Stimulated activated CD4-positive, alpha-beta T cell treated with anti-CD3 and anti-CD28 coated beads, Interleukin-4, amount 100 ng/mL, for 1 hour (primary cell): ENCODE data around the gene C19orf25.

Experiments used
- DNase-seq: peaks from one replicate; pipeline ENCODE4 v3.0.0-alpha.2; 2020

The C19orf25 gene

GRCh38 chr19:1460033-1460995 is 18.7 kb downstream of the C19orf25 start:
- no peak for DNase-seq

GRCh38 chr19:1459479-1459878 is 19.5 kb downstream of the C19orf25 start:
- no peak for DNase-seq

DNA sequence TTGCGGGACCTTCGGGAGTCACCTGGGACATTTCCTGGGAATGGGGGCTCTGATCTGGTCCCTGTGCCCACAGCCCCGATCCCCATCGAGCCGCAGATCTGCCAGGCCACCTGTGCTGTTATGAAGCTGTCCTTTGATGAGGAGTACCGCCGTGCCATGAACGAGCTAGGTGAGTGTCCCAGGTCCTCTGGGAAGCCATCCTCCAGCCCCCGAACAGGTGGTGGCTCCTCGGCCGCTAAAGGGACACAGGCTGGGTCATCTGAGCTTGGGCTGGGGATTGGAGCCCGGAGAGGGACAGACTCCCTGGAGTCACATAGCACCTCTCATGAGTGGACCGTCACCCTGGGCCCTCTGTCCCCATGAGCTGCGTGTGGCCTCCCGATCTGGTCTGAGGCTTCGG is 21.1 kb downstream of the C19orf25 start:
- no peak for DNase-seq

DNA sequence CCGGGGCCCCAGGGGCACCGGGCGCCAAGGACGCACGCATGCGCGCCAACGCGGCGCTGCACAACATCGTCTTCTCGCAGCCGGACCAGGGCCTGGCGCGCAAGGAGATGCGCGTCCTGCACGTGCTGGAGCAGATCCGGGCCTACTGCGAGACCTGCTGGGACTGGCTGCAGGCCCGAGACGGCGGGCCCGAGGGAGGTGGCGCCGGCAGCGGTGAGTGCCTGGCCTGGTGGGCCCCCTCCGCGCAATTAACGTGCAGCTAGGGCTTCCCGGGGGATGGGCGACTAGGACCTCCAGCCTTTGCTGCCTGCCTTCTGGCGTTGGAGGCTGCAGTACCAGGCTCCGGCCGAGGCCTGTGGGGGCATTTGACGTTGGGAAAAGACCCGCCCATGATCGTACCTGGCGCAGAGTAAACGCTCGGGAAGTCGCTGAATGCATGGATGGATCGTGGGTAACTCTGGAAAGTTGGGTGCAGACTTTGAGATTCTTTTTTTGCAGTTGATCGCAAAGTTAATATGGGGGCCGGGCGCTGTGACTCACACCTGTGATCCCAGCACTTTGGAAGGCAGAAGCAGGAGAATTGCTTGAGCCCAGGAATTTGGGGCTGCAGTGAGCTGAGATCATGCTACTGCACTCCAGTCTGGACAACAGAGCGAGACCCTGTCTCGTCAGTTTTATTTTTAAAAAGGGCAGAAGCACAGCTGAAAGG is 21.8 kb downstream of the C19orf25 start:
- no peak for DNase-seq

DNA sequence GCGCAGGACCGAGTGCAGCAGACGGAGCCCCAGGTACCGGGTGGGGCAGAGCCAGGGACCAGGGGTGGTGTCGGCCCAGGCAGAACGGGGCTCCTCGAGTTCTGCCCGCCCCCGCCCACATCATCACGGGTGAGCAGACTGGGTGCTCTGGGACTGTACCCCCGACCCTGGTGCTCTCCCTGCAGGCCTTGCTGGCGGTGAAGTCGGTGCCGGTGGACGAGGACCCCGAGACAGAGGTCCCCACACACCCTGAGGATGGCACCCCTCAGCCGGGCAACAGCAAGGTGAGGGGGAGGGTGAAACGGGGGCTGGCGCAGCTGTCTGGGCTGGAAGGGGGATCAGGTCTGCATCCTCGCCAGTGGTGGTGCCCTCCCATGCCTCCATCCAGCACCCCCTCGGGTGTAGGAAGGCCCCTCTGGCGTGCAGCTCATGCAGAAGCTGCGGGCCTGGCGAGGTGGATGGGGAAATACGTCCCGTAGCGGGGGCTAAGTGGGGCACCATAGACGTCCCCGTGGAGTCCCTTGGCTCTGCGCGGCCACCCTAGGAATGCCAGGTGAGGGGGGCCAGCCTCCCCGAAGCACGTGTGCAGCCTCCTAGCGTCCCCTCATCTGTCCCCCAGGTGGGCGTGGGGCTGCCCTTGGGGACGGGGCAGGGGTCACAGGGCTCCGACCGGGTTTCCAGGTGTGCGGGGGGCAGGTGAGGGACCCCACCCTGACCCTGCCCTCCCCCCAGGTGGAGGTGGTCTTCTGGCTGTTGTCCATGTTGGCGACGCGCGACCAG is 22.7 kb downstream of the C19orf25 start:
- no peak for DNase-seq

GRCh38 chr19:1455336-1456120 is 23.5 kb downstream of the C19orf25 start:
- DNase-seq, result peak; percentile 50

GRCh38 chr19:1455002-1455335 is 24.0 kb downstream of the C19orf25 start:
- no peak for DNase-seq

DNA sequence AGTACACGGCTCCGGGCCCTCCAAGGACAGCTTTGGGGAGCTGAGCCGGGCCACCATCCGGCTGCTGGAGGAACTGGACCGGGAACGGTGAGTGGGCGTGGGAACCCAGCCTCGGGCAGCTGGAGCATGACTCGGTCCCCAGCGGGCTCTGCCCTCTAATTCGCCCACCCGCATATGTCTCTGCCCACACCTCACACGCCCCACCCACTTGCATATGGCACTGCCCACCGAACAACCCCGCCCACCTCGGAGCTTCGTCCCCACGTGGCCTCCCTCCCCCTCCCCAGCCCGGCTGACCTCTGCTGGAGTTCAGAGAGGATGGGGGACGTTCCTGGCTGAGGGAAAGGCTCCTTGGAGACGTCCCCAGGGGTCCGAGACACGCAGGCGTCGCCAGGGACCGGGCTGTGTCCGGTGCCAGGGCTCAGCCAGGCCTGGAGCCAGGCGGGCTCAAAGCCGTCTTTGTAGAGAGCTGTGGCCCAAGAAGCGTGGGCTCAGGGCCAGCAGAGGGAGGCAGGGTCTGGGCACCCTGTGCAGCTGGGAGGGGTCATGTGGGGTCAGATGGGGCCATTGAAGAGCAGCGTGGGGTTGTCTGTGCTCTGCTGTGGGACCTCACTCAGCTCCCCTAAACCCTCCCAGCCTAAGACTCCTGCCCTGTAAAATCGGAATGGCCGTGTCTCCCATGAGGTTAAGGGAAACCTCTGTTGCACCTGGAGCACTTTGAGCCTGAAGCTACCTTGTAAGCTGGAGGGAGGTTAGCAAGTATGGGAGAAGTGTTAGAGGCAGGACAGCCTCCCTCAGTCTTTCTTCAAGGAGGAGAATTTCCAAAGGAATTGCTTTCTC is 25.3 kb downstream of the C19orf25 start:
- no peak for DNase-seq

DNA sequence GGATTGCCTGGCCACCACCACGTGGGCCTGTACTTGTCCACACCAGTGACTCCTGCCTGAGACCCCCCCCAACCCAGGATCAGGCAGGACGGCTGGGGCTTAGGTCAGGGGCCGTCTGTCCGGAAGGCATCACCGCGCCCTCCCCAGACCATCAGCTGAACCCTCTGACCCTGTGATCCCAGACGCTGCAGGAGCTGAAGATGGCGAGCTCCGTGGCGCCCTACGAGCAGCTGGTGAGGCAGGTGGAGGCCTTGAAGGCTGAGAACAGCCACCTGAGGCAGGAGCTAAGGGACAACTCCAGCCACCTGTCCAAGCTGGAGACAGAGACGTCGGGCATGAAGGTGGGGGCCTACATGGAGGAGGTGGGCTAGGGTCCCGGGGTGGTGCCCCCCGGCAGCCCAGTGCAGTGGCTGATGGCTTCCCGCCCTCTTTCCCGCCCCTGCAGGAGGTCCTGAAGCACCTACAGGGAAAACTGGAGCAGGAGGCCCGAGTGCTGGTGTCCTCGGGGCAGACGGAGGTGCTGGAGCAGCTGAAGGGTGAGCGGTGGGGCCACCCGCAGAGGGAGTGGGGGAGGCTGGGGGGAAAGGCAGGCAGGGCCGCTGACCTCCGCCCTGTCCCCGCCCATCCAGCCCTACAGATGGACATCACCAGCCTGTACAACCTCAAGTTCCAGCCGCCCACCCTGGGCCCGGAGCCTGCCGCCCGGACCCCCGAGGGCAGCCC is 26.1 kb downstream of the C19orf25 start:
- DNase-seq, result no peak

- no peak for DNase-seq
Observed at GRCh38 chr19:1451916-1452801, 26.9 kb downstream of the C19orf25 start.

- DNase-seq, result no peak
Observed at GRCh38 chr19:1450735-1451731, 28.0 kb downstream of the C19orf25 start.

- peak; percentile 39 for DNase-seq
Observed at GRCh38 chr19:1449467-1450442, 29.3 kb downstream of the C19orf25 start, which contains the start of gene APC2. APC2 (plus strand) TSS chr19:1450121; CDS start chr19:1453002, 2,881 bp downstream.

- no peak for DNase-seq
Observed at GRCh38 chr19:1447944-1448343, 31.1 kb downstream of the C19orf25 start.

DNA sequence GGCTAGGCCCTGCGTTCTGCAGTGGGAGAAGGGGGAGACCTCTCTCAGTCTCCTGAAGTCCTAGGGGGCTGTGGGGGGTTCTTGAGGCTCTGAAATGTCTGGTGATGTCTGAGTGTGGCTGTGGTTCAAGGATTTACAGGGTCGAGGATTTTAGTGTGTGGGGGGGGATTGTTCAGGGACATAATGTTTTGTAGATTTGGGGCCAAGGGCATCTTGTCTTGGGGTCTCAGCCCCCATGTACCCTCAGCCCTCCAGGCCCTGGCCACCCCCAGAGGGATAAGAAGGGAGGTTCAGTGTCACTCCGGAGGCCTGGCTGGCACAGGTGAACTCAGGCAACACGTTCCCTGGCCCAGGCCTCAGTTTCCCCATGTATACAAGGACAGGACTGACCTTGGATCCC is 31.5 kb downstream of the C19orf25 start:
- no peak for DNase-seq

GRCh38 chr19:1446713-1447481 is 32.1 kb downstream of the C19orf25 start:
- peak; percentile 44 for DNase-seq
